Loucy (cell line): ENCODE data around the gene TP53I11.

Experiments used
- H2AFZ ChIP-seq: fragments of 200-600 bp; sonication (generic); 2 replicates; pipeline ENCODE4 v1.6.0; 2016; ENCODE audit warnings: antibody characterized with exemption, mild to moderate bottlenecking, low read length, moderate library complexity
- H3F3A ChIP-seq: fragments of 200-600 bp; 2 replicates; pipeline ENCODE4 v1.6.0; 2016; ENCODE audit warnings: antibody characterized with exemption, low read depth, mild to moderate bottlenecking
- H3K27me3 ChIP-seq: fragments of 200-600 bp; sonication (generic); 2 replicates; pipeline ENCODE4 v1.6.1; 2014; ENCODE audit warnings: low read length, mild to moderate bottlenecking; ENCODE audit not compliant: insufficient read depth, poor library complexity, severe bottlenecking
- H3K36me3 ChIP-seq: fragments of 200-600 bp; sonication (generic); 2 replicates; pipeline ENCODE4 v1.6.1; 2016; ENCODE audit warnings: low read length; ENCODE audit not compliant: insufficient read depth
- H3K4me1 ChIP-seq: fragments of 200-600 bp; sonication (generic); 2 replicates; pipeline ENCODE4 v1.5.1; 2014; ENCODE audit warnings: low read length, mild to moderate bottlenecking; ENCODE audit not compliant: insufficient read depth, poor library complexity, severe bottlenecking
- H3K4me2 ChIP-seq: fragments of 200-600 bp; sonication (generic); 2 replicates; pipeline ENCODE4 v1.6.0; 2014; ENCODE audit warnings: antibody characterized with exemption, low read length, low read depth, mild to moderate bottlenecking; ENCODE audit not compliant: poor library complexity, severe bottlenecking
- H3K4me3 ChIP-seq: fragments of 200-600 bp; sonication (generic); 2 replicates; pipeline ENCODE4 v1.5.1; 2014; ENCODE audit warnings: low read length, mild to moderate bottlenecking, mixed read lengths; ENCODE audit not compliant: poor library complexity, severe bottlenecking
- H3K79me2 ChIP-seq: fragments of 200-600 bp; sonication (generic); 2 replicates; pipeline ENCODE4 v1.6.1; 2014; ENCODE audit warnings: low read length; ENCODE audit not compliant: insufficient read depth
- H3K9ac ChIP-seq: fragments of 200-600 bp; sonication (generic); 2 replicates; pipeline ENCODE4 v1.6.0; 2014; ENCODE audit warnings: mild to moderate bottlenecking, low read depth, low read length, moderate library complexity; ENCODE audit not compliant: poor library complexity, severe bottlenecking
- H3K9me2 ChIP-seq: fragments of 200-600 bp; sonication (generic); replicated peaks from 2 replicates; pipeline ENCODE4 v1.6.1; 2016; ENCODE audit warnings: low read depth, low read length, mixed read lengths
- H3K9me3 ChIP-seq: fragments of 200-600 bp; sonication (generic); 2 replicates; pipeline ENCODE4 v1.6.1; 2014; ENCODE audit warnings: mild to moderate bottlenecking, antibody characterized with exemption, low read length, low read depth; ENCODE audit not compliant: insufficient read depth
- H4K20me1 ChIP-seq: fragments of 200-600 bp; sonication (generic); 2 replicates; pipeline ENCODE4 v1.6.0; 2014; ENCODE audit warnings: antibody characterized with exemption, low read length, mild to moderate bottlenecking; ENCODE audit not compliant: insufficient read depth, poor library complexity, severe bottlenecking
- CTCF ChIP-seq: fragments of 200-600 bp; sonication (generic); conservative IDR thresholded peaks from 2 replicates; pipeline ENCODE4 v1.5.1; 2014; ENCODE audit warnings: mild to moderate bottlenecking, antibody characterized with exemption, low read length
- EZH2phosphoT487 ChIP-seq: fragments of 200-600 bp; IDR thresholded peaks from 2 replicates; pipeline ENCODE4 v1.6.1; 2018; ENCODE audit warnings: antibody characterized with exemption, mild to moderate bottlenecking, moderate library complexity, borderline replicate concordance

Gene TP53I11

GRCh38 chr11:44916331-44916730 lies 34.4 kb downstream of the TP53I11 start:
- TF ChIP-seq CTCF: no peak
- TF ChIP-seq EZH2phosphoT487: no peak
- H3K4me1 ChIP-seq: peaks cover 22% of the 10 kb centered on the region
- H3K4me3 ChIP-seq: no peak overlapping the region

GRCh38 chr11:44915621-44916020 lies 35.1 kb downstream of the TP53I11 start:
- no peak overlapping the region for H3K9ac ChIP-seq
- H3F3A ChIP-seq: no peaks in the 10 kb centered on the region
- no peaks in the 10 kb centered on the region for H3K79me2 ChIP-seq
- no peaks in the 10 kb centered on the region for H3K9me3 ChIP-seq
- no peaks in the 10 kb centered on the region for H3K27me3 ChIP-seq
- H3K4me3 ChIP-seq: no peak overlapping the region
- no peaks in the 10 kb centered on the region for H4K20me1 ChIP-seq
- peaks cover 22% of the 10 kb centered on the region for H3K4me1 ChIP-seq
- TF ChIP-seq CTCF: no peak
- no peak for TF ChIP-seq EZH2phosphoT487
- no peaks in the 10 kb centered on the region for H3K9me2 ChIP-seq
- H3K4me2 ChIP-seq: no peak overlapping the region
- no peak overlapping the region for H2AFZ ChIP-seq
- H3K36me3 ChIP-seq: no peaks in the 10 kb centered on the region

More at GRCh38 chr11:44916331-44916730, 34.4 kb downstream of the TP53I11 start:
- Histone ChIP-seq H3K27me3 (no peaks in the 10 kb centered on the region), H3K36me3 (no peaks in the 10 kb centered on the region), H3K4me2 (peak overlapping the region; percentile 14), H3K9me3 (no peaks in the 10 kb centered on the region), H3K9ac (no peak overlapping the region), H3K9me2 (no peaks in the 10 kb centered on the region), H3F3A (no peaks in the 10 kb centered on the region), H2AFZ (no peak overlapping the region), H4K20me1 (no peaks in the 10 kb centered on the region), H3K79me2 (no peaks in the 10 kb centered on the region)

- Histone ChIP-seq H3K9ac (no peak overlapping the region), H3F3A (no peaks in the 10 kb centered on the region), H3K9me2 (no peaks in the 10 kb centered on the region), H3K79me2 (no peaks in the 10 kb centered on the region), H3K4me1 (peaks cover 22% of the 10 kb centered on the region), H4K20me1 (no peaks in the 10 kb centered on the region), H3K36me3 (no peaks in the 10 kb centered on the region), H3K27me3 (no peaks in the 10 kb centered on the region), H2AFZ (no peak overlapping the region), H3K4me3 (no peak overlapping the region), H3K4me2 (no peak overlapping the region), H3K9me3 (no peaks in the 10 kb centered on the region)
- TF ChIP-seq EZH2phosphoT487 (no peak), CTCF (no peak)
Measured at GRCh38 chr11:44915004-44915403, 35.7 kb downstream of the TP53I11 start.
